MCF 10A (cell line): ENCODE results near the gene FAF1. TPM values are rescaled to one million over a fixed set of nuclear protein-coding genes. Genes with fewer than 3 reads are reported as not detected.

ENCODE experiments used
- BruUV-seq: library from RNA; stranded (reverse); fragments of 400-500 nt; replicated peaks from 2 replicates; lab custom pipeline; 2021; lab: Mats Ljungman, UMichigan
- CTCF ChIA-PET: fragments of 300-600 bp; sonication (Branson Sonifier 250); formaldehyde crosslinking; extraction: SDS; loops from one replicate; lab custom pipeline; 2021; ENCODE audit warnings: antibody characterized with exemption, inconsistent platforms; lab: Yijun Ruan, JAX
- POLR2A ChIA-PET: fragments of 300-600, 350-650 bp; sonication (Branson Sonifier 250); formaldehyde crosslinking; extraction: SDS; loops from one replicate; lab custom pipeline; 2020; ENCODE audit warnings: antibody characterized with exemption, inconsistent platforms; lab: Yijun Ruan, JAX
- DNase-seq: peaks from one replicate; pipeline ENCODE4 v3.0.0-alpha.2; 2018; ENCODE audit not compliant: unreplicated experiment
- H3K27ac Mint-ChIP-seq: one replicate; pipeline ENCODE4 v1.8.0; 2022; ENCODE audit warnings: mild to moderate bottlenecking, low read depth, mixed read lengths; ENCODE audit not compliant: unreplicated experiment
- H3K27me3 Mint-ChIP-seq: one replicate; pipeline ENCODE4 v1.8.0; 2022; ENCODE audit warnings: mixed read lengths; ENCODE audit not compliant: insufficient read depth, unreplicated experiment
- H3K36me3 Mint-ChIP-seq: one replicate; pipeline ENCODE4 v1.8.0; 2022; ENCODE audit warnings: mild to moderate bottlenecking, moderate library complexity, mixed read lengths; ENCODE audit not compliant: insufficient read depth, unreplicated experiment
- H3K4me1 Mint-ChIP-seq: one replicate; pipeline ENCODE4 v1.8.0; 2022; ENCODE audit warnings: mixed read lengths; ENCODE audit not compliant: insufficient read depth, unreplicated experiment
- H3K4me3 Mint-ChIP-seq: one replicate; pipeline ENCODE4 v1.8.0; 2022; ENCODE audit warnings: mild to moderate bottlenecking, moderate library complexity, mixed read lengths; ENCODE audit not compliant: unreplicated experiment
- H3K9me3 Mint-ChIP-seq: one replicate; pipeline ENCODE4 v1.8.0; 2022; ENCODE audit warnings: mixed read lengths; ENCODE audit not compliant: unreplicated experiment
- intact Hi-C: fragments of 100-400 bp; cut with micrococcal nuclease; formaldehyde crosslinking; loops from 2 replicates; pipeline ENCODE4 v1.14.1; 2022
- total RNA-seq: library from RNA; stranded (reverse); gene quantifications from 2 replicates; pipeline ENCODE4 v1.2.3, GENCODE V29; 2022
- TF ChIP-seq, protein P1 (sequence below): fragments of 200-600 bp; IDR thresholded peaks from one replicate; pipeline ENCODE4 v1.8.0; 2022; ENCODE audit warnings: antibody characterized with exemption, mild to moderate bottlenecking; ENCODE audit not compliant: unreplicated experiment

Gene FAF1
- total RNA-seq, 1 experiment from 2014 or later = 93.2 TPM

DNA sequence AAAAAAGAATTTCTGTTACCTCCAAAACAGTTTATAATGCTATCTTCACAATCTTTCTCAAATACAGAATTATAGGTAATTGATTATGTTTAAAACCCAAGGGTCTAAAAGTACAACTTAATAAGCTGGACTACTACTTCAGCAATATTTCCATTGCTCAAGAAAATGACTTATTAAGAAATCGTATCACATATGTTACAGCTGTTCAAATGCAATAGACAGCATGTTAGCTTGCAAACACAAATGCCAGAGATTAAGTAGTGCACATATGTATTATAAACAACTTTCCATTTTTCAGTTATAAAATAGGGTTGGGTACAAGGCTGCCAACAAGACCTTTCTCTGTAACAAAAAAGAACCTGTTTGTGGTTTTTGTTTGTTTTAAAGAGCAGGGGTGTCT, 325.8 kb downstream of the FAF1 start:
- DNase-seq = no peak
- intact Hi-C loops = no loop called here
- ChIA-PET POLR2A (interaction anchor here (0.7 kb wide), 2 partner anchors 14 to 974 kb away, joined by 3 read pairs; no protein-coding TSS in a partner anchor), CTCF (interaction anchor here (0.6 to 0.7 kb wide), 2 partner anchors 12 to 29 kb away, joined by 3 read pairs; no protein-coding TSS in a partner anchor)
- Mint-ChIP-seq H3K4me1 (no peaks in the 10 kb centered on the region), H3K27me3 (no peaks in the 10 kb centered on the region), H3K36me3 (peaks cover 3% of the 10 kb centered on the region), H3K4me3 (no peak overlapping the region), H3K9me3 (no peaks in the 10 kb centered on the region), H3K27ac (no peak overlapping the region)
- TF ChIP-seq, protein P1, sequence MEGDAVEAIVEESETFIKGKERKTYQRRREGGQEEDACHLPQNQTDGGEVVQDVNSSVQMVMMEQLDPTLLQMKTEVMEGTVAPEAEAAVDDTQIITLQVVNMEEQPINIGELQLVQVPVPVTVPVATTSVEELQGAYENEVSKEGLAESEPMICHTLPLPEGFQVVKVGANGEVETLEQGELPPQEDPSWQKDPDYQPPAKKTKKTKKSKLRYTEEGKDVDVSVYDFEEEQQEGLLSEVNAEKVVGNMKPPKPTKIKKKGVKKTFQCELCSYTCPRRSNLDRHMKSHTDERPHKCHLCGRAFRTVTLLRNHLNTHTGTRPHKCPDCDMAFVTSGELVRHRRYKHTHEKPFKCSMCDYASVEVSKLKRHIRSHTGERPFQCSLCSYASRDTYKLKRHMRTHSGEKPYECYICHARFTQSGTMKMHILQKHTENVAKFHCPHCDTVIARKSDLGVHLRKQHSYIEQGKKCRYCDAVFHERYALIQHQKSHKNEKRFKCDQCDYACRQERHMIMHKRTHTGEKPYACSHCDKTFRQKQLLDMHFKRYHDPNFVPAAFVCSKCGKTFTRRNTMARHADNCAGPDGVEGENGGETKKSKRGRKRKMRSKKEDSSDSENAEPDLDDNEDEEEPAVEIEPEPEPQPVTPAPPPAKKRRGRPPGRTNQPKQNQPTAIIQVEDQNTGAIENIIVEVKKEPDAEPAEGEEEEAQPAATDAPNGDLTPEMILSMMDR = no peak
- BruUV-seq = no TSS peak

DNA sequence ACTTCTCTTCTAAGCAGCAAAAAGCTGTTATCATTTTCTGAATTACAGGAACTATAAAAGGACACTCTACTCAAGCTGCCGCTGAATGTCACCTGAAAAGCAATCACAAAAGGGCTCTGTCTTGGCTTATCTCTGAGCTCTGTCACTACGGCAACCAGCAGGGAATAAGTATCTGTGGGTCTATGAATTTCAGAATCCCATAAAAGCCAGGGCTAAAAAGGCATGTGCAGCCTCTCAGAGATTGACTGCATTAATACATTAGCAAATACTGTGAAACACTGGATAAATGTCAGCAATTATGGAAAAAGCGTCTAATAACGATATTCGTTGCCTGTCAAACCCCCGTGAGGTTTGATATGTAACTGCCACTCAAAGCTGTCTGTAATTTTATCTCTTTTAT, 326.6 kb downstream of the FAF1 start:
- H3K4me1 Mint-ChIP-seq = no peaks in the 10 kb centered on the region
- intact Hi-C loops = no loop called here
- CTCF ChIA-PET = interaction anchor here (1.4 to 2.7 kb wide), 2 partner anchors 11 to 13 kb away, joined by 8 to 13 read pairs; no protein-coding TSS in a partner anchor
- no peaks in the 10 kb centered on the region for H3K27me3 Mint-ChIP-seq
- POLR2A ChIA-PET = interaction anchor here (0.7 kb wide), 1 partner anchor 11 kb away, joined by 3 read pairs; no protein-coding TSS in a partner anchor
- no peak for DNase-seq
- BruUV-seq = no TSS peak
- TF ChIP-seq, protein P1 = no peak
- no peak overlapping the region for H3K4me3 Mint-ChIP-seq
- H3K36me3 Mint-ChIP-seq = no peaks in the 10 kb centered on the region
- no peak overlapping the region for H3K27ac Mint-ChIP-seq
- no peaks in the 10 kb centered on the region for H3K9me3 Mint-ChIP-seq

DNA sequence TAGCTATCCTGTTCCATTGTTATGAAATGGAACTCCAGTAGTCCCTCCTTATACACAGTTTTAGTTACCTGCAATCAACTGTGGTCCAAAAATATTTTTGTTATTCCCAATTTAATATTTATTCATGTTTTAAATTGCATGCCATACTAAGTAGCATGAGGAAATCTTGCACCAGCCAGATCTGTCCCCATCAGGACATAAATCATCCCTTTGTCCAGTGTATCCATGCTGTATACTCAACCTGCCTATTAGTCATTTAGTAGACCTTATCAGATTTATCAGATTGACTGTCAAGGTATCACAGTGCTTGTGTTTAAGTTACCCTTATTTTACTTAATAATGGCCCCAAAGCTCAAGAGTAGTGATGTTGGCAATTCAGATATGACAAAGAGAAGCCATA, 328.9 kb downstream of the FAF1 start:
- BruUV-seq = no TSS peak
- DNase-seq = no peak
- ChIA-PET CTCF (interaction anchor here (0.6 to 2.7 kb wide), 2 partner anchors 9 to 53 kb away, joined by 6 to 13 read pairs; no protein-coding TSS in a partner anchor), POLR2A (no interaction called here)
- no peaks in the 10 kb centered on the region for H3K36me3 Mint-ChIP-seq
- intact Hi-C loops = no loop called here
- H3K27me3 Mint-ChIP-seq = no peaks in the 10 kb centered on the region
- TF ChIP-seq, protein P1 = no peak
- H3K9me3 Mint-ChIP-seq = no peaks in the 10 kb centered on the region
- H3K27ac Mint-ChIP-seq = no peak overlapping the region
- no peaks in the 10 kb centered on the region for H3K4me1 Mint-ChIP-seq
- H3K4me3 Mint-ChIP-seq = no peak overlapping the region

DNA sequence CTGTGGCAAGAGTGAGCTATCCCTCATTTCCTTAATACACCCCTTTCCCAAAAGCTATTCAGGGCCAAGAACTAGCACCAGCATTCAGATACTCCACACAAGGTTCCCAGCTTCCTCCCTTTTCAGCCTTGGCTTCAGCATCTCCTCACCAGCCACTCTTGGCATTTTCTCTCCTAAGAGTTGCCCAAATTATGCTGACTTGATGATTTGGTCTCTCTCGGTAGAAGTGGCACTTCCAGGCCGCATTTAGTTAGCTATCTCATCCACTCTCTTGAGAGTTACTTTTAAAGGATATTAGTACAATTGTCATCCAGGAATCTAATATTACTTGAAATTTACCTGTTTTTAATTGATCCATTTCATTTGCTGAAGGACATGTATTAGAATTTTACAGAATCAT, 337.8 kb downstream of the FAF1 start:
- ChIA-PET POLR2A (interaction anchor here (1.2 to 2.5 kb wide), 3 partner anchors 11 to 83 kb away, joined by 3 to 17 read pairs (median 4); no protein-coding TSS in a partner anchor), CTCF (interaction anchor here (0.6 to 5.8 kb wide), 16 partner anchors 10 to 567 kb away, joined by 3 to 115 read pairs (median 6); no protein-coding TSS in a partner anchor)
- Mint-ChIP-seq H3K27ac (no peak overlapping the region), H3K4me3 (no peak overlapping the region), H3K9me3 (no peaks in the 10 kb centered on the region), H3K27me3 (no peaks in the 10 kb centered on the region), H3K36me3 (no peaks in the 10 kb centered on the region), H3K4me1 (peaks cover 9% of the 10 kb centered on the region)
- BruUV-seq = no TSS peak
- no peak for DNase-seq
- TF ChIP-seq, protein P1 = no peak
- intact Hi-C loops = no loop called here
